ENCODE results near the gene LRPPRC. TPM values are rescaled to one million over a fixed set of nuclear protein-coding genes. Genes with fewer than 3 reads are reported as not detected.

The LRPPRC gene
- total and polyA plus RNA-seq, 2 experiments from 2014 or later, result 39.5 to 71.9 TPM

Other genes with a start within 250 kb of the LRPPRC start
- 17.2 and 46.2 TPM in 2 replicates for gene DYNC2LI1, start 221.9 kb downstream of the LRPPRC start, total RNA-seq
- gene DYNC2LI1, start 221.9 kb downstream of the LRPPRC start, polyA plus RNA-seq, result 44.7 and 64.9 TPM in 2 replicates
- 0.18 TPM in 1 of 2 replicates, not detected in the other for gene ABCG5, start 157.2 kb downstream of the LRPPRC start, total RNA-seq
- gene ABCG5, start 157.2 kb downstream of the LRPPRC start, polyA plus RNA-seq, result not detected in 2 replicates
- 0.04 TPM in 1 of 2 replicates, not detected in the other for gene ABCG8, start 157.0 kb downstream of the LRPPRC start, total RNA-seq
- gene ABCG8, start 157.0 kb downstream of the LRPPRC start, polyA plus RNA-seq, result 0.04 TPM in 1 of 2 replicates, not detected in the other
- gene PPM1B, start 172.9 kb upstream of the LRPPRC start, total RNA-seq, result 30.8 and 81.2 TPM in 2 replicates
- gene PPM1B, start 172.9 kb upstream of the LRPPRC start, polyA plus RNA-seq, result 54.8 and 74.0 TPM in 2 replicates

Measured in cardiac muscle cell (in vitro differentiated cells and primary cell).